HEK293T (cell line): ENCODE data around the gene ESYT2.

Source experiments
- ARNT ChIP-seq: fragments of 450-650 bp; IDR thresholded peaks from 2 replicates; pipeline ENCODE4 v1.6.1; 2017; ENCODE audit warnings: mild to moderate bottlenecking
- BHLHE40 ChIP-seq: fragments of 450-650 bp; IDR thresholded peaks from 2 replicates; pipeline ENCODE4 v1.6.1; 2016; ENCODE audit warnings: mild to moderate bottlenecking, moderate library complexity, borderline replicate concordance
- ELF4 ChIP-seq: fragments of 450-650 bp; IDR thresholded peaks from 2 replicates; pipeline ENCODE4 v1.6.1; 2017; ENCODE audit warnings: antibody characterized with exemption
- FOXK2 ChIP-seq: fragments of 450-650 bp; IDR thresholded peaks from 2 replicates; pipeline ENCODE4 v1.6.1; 2016; ENCODE audit warnings: mild to moderate bottlenecking
- FOXM1 ChIP-seq: fragments of 450-650 bp; IDR thresholded peaks from 2 replicates; pipeline ENCODE4 v1.6.1; 2017; ENCODE audit warnings: mild to moderate bottlenecking, borderline replicate concordance
- HDGF ChIP-seq: fragments of 450-650 bp; IDR thresholded peaks from 2 replicates; pipeline ENCODE4 v1.6.1; 2017; ENCODE audit warnings: antibody characterized with exemption, borderline replicate concordance
- PKNOX1 ChIP-seq: fragments of 450-650 bp; IDR thresholded peaks from 2 replicates; pipeline ENCODE4 v1.6.1; 2016
- SP1 ChIP-seq: fragments of 450-650 bp; IDR thresholded peaks from 2 replicates; pipeline ENCODE4 v1.6.1; 2017
- SUZ12 ChIP-seq: fragments of 450-650 bp; IDR thresholded peaks from 2 replicates; pipeline ENCODE4 v1.6.1; 2016; ENCODE audit warnings: mild to moderate bottlenecking
- TARDBP ChIP-seq: fragments of 450-650 bp; IDR thresholded peaks from 2 replicates; pipeline ENCODE4 v1.6.1; 2016

DNA sequence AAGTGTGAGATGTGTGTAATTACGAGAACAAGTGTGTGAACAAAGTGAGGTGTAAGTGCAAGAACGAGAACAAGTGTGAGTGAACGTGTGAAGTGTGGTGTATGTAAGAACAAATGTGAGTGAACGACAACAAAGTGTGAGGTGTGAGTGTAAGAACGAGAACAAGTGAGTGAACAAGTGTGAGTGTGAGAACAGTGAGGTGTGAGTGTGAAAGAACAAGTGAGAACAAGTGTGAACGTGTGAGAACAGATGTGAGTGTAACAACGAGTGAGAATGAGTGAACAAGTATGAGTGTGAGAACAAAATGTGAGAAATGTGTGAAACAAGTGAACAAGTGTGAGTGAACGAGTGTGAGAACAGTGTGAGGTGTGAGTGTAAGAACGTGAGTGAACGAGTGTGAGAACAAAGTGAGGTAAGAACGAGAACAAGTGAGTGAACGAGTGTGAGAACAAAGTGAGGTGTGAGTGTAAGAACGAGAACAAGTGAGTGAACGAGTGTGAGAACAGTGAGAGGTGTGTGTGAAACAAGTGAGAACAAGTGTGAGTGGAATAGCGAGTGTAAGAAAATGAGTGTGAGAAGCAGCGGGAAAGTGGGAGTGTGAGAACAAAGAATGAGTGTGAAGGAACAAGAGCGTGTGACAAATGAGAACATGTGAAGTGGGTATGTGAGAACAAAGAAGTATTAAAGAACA is 47.2 kb downstream of the ESYT2 start:
- no peak for TF ChIP-seq SP1
- TF ChIP-seq PKNOX1 = no peak
- no peak for TF ChIP-seq BHLHE40
- no peak for TF ChIP-seq FOXK2
- no peak for TF ChIP-seq HDGF
- no peak for TF ChIP-seq SUZ12
- TF ChIP-seq FOXM1 = no peak
- TF ChIP-seq ARNT = no peak
- TF ChIP-seq TARDBP = no peak
- no peak for TF ChIP-seq ELF4
